Skin of body (tissue), 2 donors: Measurements from ENCODE around the gene HECW1. TPM values are rescaled to one million over a fixed set of nuclear protein-coding genes. Genes with fewer than 3 reads are reported as not detected.
"Not testable (repeated sequence)": the region's sequence is repeated elsewhere in the genome, so short reads cannot be mapped to it uniquely, and the experiment has no call there.

Experiments
- DNase-seq: peaks from one replicate; lab custom pipeline; 2025; lab: John Stamatoyannopoulos, UW
- total RNA-seq: library from RNA; depleted of rRNA; stranded (reverse); fragments of >200 nt; gene quantifications from one replicate; pipeline ENCODE4 v1.2.3, GENCODE V29; 2014

The HECW1 gene
- total RNA-seq, 1 donor from 2014 or later: 1.8 TPM

DNA sequence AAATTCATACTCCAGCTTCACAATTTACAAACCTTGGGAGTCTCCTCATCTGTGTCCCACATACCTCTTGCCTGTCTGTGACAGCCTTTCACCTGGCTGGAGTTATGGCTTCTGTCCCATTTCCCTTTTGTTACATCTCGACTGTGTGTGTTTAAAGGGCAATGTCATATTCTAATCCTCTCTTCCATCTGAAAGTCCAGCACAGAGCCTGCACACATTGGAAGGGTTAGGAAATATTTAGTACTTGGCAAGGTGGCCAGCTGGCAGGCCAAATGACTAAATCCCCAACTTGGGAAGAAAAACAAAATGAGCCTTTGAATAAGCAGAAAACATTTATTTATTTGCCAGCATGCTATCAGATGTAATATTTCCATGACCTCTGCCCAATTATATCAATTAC, 350.4 kb downstream of the HECW1 start:
- peak; percentile 9 for DNase-seq

DNA sequence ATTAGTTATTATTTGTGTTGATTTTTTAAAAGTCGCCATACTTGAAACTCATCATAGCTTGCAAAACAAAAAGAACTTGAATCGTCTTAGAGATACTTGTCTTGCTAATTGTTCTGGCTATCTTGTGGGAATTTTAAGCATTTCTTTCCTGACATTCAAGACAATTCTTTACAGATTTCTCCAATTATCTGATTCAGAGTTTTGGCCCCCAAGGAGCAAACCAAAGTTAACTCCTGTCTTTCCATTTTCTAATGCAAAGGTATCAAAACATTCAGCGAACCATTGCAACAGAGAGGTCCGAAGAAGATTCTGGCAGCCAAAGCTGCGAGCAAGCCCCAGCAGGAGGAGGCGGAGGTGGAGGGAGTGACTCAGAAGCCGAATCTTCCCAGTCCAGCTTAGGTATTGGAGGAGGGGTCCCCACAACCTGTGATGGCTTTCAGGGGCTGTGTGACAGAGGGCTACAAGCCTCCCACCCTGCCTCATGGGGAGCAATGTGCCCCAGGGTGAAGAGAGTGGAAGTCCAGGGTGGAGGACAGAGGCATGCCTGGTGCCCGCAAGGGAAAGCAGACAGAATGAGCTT, 351.0 kb downstream of the HECW1 start:
- no peak for DNase-seq

DNA sequence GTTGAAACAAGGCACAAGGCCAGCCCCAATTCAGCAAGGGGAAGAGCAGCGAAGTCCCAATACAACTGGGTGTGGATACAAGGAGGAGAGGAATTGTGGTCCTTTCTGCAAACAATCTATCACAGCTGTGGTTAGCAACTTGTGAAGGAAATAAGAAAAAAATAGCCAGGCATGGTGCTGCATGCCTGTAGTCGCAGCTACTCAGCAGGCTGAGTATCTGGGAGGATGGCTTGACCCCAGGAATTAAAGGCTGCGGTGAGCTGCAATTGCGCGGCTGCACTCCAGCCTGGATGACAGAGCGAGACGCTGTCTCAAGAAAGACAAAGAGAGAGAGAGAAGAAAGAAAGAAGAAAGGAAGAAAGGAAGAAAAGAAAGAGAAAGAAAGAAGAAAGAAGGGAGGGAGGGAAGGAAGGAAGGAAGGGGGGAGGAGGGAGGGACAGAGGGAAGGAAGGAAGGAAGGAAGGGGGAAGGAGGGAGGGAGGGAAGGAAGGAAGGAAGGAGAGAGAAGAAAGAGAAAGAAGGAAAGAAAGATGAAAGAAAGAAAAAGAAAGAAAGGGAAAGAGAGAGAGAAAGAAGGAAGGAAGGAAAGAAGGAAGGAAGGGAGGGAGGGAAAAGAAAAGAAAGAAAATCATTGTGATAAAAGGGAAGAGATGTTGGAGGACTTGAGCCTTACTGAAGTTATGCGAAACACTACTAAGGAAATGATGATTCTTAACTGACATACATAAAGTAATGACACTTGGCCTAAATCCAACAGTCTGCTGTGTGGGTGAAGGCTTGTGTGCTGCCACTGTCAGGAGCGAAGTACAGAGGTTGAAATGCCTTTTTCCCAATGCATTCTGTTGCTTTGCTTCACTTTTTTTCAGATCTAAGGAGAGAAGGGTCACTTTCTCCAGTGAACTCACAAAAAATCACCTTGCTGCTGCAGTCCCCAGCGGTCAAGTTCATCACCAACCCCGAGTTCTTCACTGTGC, 353.4 kb downstream of the HECW1 start:
- DNase-seq: no peak

DNA sequence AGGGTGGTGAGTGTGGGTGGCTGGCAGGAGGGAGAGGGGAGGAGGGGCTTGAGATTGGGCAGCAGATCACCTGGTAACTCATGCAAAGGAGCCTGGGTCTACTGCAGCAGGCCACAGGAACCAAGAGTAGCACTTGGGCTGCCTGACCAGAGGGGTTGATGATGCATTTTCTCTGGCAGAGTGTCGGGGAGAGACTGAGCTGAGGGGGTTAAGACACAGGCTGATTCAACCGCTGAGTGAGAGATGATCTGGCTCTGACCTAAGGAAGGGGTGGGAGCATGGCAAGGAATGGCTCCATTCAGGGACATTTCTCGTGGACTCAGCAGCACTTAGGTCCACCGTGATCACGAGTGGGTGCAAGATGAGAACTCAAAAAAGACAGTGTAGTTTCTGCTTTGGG, 355.0 kb downstream of the HECW1 start:
- no peak for DNase-seq

DNA sequence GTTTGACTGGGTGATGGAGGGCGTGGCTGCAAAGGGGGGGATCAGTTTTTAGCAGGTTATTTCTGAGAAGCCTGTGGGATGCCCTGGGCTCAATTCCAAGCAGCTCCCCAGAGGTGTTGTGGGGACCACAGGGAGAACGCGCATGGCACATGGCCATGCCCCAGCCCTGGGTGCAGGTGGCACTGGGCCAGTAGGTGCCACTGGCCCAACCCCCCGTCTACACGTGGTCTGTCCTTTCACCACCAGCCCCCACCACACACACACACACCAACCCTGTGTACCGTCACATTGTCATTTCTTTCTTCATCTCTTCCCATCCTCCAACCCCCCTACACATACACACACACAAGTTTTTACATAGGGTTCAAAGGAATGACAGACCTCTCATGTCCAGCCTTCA, 355.4 kb downstream of the HECW1 start:
- DNase-seq: no peak

DNA sequence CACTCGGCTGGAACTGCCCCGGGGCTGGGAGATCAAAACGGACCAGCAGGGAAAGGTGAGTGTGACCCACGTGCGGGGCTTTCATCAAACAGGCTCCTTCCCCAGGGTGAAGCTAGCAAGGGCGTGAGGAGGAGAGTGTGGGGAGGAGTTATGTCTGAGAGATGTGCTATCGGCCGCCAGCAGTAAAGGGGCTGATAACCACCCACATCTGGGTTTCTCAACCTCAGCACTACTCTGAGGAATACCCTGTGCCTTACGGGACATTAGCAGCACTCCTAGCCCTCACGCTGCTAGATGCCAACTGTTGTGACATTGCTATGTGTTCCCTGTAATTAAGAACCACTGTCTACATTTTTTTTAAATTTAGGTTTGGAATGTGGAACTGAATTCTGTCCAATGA, 356.6 kb downstream of the HECW1 start:
- no peak for DNase-seq

DNA sequence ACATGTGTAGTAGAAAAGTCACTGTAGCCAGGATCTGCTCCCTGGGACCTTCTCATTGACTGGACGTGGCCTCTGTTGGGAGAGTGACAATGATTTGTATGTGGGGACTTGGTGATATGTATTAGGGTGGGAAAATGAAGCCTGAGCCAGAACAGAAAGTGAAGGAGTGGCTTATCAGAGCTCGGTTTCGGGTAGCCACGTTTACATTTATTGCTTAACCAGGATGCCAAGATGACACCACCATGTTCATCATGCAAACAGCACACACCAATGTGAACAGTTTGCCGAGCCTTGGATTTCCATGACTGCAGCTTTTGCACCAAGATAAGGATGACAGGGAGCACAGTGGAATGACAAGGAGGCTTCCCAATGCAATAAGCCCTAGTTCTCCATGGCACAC, 357.7 kb downstream of the HECW1 start:
- no peak for DNase-seq

DNA sequence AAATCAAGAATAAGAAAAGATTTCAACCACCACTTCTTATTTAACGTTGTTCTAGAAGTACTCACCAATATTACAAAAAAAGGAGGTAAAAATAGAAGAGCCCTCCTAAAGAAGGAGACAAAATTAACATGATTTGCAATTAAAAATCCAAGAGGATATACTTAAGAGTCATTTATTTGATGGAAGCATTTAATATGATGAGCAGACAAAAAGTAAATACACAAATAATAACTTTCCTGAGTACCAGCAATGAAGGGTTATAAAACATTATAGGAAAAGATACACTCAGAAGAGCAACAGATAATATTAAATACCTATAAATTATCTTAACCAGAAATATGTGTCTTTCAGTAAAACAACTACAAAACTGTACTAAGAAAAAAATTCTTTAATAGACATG, 363.5 kb downstream of the HECW1 start:
- DNase-seq: no peak

DNA sequence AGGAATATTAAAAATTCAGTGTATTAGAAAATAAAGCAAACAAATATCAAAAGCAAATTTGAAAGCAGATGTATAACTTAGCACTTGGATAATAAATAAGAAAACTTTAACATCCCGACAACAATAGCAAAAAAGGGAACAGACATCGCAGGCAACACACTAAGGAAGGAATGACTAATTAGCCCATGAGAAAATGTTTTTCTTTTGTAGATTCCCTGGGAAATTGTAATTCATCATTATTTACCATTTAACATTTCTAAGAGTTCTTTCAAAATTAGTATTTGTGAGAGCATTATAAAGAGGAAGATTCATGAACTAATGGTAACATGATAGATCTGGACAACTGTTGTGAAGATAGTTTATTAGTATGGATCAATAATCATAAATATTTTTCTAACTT, 364.4 kb downstream of the HECW1 start:
- DNase-seq: no peak

DNA sequence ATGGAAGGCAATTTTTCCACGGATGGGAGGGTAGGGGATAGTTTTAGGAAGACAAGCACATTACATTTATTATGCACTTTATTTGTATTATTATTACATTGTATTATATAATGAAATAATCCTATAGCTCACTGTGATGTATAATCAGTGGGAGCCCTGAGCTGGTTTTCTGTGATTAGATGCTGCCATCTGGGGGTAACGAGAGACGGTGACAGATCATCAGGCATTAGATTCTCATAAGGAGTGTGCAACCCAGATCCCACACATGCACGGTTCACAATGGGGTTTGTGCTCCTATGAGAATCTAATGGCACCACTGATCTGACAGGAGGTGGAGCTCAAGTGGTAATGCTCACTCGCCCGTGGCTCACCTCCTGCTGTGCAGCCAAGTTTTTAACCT, 366.6 kb downstream of the HECW1 start:
- no peak for DNase-seq

DNA sequence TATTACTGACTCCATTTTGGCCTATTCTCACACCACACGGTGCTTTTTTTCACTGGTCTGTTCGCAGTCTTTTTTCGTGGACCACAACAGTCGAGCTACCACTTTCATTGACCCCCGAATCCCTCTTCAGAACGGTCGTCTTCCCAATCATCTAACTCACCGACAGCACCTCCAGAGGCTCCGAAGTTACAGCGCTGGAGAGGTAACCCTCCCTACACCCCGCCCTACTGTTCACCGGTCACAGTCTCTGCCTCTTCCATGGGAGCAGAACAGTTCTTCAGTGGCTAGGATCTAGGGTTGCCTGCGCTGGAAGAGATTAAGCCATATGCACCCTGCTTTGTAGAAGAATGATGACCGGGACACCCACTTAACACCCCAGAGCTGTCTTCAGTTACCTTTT, 367.1 kb downstream of the HECW1 start:
- no peak for DNase-seq

DNA sequence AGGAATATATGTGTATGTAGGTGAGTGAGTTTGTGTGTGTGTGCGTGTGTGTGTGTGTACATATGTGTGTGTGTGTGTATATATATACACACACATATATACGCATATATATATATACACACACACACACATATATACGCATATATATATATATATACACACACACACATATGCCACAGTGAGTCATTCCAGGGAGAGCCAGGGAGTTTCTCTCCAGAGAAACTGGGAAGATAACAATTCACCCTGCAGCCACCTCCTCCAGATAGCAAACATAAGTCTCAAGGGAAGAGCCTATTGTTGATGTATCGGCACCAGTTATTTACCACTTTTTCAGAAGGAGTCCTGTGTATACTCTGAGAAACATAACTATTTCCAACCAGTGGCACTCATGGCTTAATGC, 368.1 kb downstream of the HECW1 start:
- no peak for DNase-seq

DNA sequence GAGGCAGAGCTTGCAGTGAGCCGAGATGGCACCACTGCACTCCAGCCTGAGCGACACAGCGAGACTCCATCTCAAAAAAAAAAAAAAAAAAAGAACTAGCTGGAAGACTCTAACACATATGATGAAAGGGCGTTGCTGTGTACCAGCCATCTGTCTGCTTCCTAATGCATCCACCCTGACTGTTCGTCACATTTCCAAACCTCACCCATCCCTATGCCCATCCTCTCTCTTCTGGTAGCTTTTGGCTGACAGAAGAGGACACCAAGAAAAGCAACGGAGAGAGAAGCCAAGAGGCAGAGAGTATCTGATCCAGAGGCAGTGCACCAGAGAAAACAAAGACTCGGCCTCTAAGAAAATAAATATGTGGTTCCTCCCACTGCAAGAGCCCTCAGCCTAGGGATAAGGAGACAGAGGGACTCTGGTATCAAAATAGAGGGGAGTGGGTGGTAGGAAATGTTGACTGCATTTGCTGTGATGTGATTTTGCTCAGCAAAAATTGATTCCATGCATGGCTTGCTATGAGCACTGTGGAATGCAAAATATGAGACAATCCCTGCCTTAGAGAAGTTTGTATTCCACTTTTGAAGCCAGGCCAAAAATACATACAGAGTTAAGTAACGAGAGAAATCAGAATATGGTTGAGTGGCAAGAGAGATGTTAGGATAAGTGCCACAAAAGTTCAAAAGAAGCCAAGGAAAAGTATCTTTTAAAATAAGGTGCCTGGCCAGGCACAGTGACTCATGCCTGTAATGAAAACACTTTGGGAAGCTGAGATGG, 369.6 kb downstream of the HECW1 start:
- DNase-seq: peak; percentile 15

DNA sequence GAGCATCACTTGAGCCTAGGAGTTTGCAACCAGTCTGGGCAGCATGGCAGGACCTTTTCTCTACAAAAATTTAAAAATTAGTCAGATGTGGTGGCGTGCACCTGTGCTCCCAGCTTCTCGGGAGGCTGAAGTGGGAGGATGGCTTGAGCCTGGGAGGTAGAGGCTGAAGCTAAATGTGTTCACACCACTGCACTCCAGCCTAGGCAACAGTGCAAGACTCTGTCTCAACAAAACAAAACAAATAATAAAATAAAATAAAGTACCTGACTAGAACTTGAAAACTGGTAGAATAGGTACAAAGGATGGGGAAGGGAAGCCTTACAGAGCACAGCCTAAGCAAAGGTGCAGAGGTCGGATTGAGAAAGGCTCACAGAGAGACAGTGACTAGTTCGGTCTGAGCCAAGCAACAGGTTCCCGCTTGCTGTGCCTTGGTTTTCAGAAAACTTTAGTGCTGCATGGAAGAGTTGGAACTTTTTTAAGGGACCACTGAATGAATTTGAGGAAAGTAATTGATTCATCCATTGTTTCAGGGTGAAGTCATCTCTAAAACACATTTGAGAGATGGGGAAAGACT, 370.3 kb downstream of the HECW1 start:
- no peak for DNase-seq

DNA sequence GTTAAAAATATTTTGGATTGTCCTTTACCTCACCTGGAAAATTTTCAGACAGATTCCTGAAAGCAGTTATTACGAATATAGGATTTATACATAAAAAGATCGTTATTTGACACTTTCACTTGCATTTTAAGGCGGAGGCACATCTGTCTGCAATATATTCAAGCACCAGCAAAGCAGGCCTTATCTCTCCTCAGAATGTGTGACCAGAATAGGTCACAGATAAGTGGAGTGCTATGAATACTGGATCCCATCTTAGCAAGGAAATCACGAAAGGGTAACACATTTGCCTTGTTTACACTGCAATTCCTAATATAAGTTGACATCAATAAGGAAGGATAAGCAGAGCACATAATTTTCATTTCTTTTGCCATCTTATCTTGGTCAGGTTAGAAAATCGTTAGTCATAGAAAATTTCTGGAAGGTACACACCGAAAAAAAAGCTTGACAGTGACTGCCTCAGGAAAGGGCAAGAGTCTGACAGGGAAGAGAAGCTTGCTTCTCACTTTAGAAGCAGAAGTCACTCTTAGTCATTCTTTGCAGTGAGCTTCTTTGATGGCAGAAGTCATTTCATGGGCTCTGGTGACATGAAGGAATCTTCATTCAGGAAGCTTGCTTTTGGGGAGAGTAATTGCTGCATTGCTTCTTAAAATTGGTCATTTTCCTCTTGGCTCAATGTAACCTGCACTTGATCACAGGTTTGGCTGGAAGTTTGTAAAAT, 372.4 kb downstream of the HECW1 start:
- no peak for DNase-seq

DNA sequence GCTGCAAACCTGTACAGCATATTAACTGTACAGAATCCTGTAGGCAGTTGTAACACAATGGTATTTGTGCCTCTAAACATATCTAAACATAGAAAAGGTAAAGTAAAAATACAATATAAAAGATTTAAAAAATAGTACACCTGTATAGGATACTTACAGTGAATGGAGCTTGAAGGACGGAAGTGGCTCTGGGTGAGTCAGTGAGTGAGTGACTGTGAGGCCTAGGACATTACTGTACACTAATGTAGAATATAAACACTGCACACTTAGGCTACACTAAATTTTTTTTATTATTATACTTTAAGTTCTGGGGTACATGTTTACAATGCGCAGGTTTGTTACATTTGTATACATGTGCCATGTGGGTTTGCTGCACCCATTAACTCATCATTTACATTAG, 373.1 kb downstream of the HECW1 start:
- no peak for DNase-seq

DNA sequence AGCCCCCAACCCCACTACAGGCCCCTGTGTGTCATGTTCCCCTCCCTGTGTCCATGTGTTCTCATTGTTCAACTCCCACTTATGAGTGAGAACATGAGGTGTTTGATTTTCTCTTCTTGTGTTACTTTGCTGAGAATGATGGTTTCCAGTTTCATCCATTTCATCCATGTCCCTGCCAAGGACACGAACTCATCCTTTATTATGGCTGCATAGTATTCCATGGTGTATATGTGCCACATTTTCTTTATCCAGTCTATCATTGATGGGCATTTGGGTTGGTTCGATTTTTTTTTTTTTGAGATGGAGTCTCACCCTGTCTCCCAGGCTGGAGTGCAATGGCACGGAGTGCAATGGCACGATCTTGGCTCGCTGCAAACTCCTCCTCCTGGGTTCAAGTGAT, 373.6 kb downstream of the HECW1 start:
- not testable (repeated sequence) for DNase-seq

DNA sequence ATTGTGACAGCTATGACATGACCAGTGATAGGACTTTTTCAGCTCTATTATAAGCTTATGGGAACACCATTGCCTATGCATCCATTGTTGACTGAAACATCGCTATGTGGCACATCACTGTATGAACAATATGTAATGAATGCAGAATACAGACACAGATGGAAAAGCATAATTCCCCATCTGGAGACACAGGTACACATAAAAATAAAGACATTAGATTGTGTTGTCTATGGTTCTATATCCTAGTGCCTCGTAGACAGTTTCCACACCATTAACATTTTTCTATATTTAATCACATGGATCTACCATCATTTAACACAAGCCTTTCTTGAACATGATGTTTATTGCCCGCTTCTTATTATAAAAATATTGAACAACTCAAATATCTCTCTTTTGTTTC, 374.2 kb downstream of the HECW1 start:
- no peak for DNase-seq

DNA sequence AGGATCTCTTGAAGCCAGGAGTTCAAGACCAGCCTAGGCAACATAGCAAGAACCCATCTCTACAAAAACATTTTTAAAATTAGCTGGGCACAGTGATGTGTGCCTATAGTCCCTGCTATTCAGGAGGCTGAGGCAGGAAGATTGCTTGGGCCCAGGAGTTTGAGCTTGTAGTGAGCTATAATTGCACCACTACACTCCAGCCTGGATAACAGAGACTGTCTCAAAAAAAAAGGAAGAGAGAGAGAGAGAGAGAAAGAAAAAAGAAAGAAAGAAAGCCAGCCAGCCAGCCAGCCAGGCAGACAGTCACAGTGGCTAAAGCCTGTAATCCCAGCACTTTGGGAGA, 375.3 kb downstream of the HECW1 start:
- no peak for DNase-seq

DNA sequence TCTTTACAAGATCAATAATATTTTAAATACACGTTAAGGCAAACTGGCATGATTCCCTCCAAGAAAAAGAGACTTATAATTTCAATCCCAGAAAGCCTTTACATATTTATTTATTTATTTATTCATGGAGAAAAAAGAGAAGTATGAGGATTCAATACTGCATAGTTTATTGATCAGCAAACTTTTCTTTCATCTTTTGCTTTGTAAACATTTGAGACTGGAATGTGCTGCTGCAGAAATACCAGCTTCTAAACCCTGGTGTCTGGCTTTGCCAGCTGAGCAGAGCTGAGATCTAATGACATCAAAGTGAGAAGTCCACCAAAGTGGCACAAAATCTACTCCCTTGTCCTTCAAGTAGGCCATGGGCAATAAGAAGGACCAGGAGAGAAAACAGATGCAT, 376.8 kb downstream of the HECW1 start:
- DNase-seq: no peak

DNA sequence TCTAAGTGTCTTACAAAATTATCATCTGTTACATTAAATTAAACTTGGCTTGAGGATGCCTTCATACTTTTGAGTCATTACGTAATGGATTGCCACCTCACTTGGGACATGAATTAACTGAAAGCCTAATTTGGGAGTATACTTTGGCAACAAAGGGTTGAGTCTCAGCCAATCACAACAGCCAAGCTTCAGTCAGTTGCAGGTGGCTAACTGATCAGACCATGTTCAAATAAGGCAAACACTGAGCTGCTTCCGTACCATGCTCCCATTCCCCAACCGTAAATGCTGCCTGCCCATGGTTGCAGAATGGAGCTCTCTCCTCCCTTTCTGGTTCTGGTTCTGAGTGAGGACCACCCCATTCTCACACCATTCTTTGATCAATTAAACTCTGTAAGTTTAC, 377.6 kb downstream of the HECW1 start:
- no peak for DNase-seq
